GM11168 (cell line): ENCODE results near the gene AMY1A.
"Not testable (repeated sequence)": the region's sequence is repeated elsewhere in the genome, so short reads cannot be mapped to it uniquely, and the experiment has no call there.

Experiments used
- in situ Hi-C: fragments of 300-500 bp; cut with MboI; formaldehyde crosslinking; loops from one replicate; pipeline ENCODE4 v1.12.0; 2022; ENCODE audit warnings: low sequenced_read_pairs; ENCODE audit not compliant: unreplicated experiment

The AMY1A gene

DNA sequence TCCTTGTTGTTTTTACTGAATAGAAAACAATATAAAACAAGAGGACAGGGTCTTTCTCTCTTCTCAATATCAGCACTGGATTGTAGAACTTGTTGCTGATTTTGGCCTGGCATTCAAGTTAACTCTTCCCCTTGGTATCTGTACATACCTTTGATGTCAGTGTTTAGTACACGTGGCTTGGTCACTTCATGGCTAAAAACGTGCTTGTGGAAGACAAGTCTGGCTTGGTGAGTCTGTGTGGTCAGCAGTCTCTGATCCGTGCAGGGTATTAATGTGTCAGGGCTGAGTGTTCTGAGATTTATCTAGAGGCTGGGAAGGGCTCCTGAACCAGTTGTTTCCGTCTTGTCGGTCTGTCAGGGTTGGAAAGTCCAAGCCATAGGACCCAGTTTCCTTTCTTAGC is at the start of gene AMY1A:
Gene AMY1A, plus strand, starts transcription at position 301 of the 400 bp plus-strand sequence. CDS start 571 bp downstream, outside the sequence.
- in situ Hi-C loops, result not testable (repeated sequence)

GRCh38 chr1:103616362-103616761 is 39.2 kb upstream of the AMY1A start:
- in situ Hi-C loops, result no loop called here

- in situ Hi-C loops, result not testable (repeated sequence)
These were observed 38.5 kb upstream of the AMY1A start, which contains the start of gene AMY2A for GRCh38 chr1:103616994-103617477. Gene AMY2A (plus strand): TSS chr1:103617427. CDS start chr1:103617441, 14 bp downstream.

- in situ Hi-C loops, result not testable (repeated sequence)
These were observed 28.1 kb upstream of the AMY1A start for GRCh38 chr1:103627436-103627835.

DNA sequence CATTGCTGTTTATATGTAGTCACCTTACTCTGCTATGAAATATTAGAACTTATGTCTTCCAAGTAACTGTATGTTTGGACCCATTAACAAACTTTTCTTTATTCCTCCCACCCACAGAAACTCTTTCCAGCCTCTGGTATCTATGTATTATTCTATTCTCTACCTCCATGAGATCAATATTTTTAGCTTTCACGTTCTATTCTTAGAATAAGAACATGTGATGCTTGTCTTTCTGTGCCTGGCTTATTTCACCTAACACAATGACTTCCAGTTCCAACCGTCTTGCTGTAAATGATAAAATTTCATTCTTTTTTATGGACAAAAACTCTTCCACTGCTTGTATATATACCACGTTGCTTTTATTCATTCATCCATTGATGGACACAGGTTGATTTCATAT is 14.4 kb upstream of the AMY1A start:
- in situ Hi-C loops, result not testable (repeated sequence)

DNA sequence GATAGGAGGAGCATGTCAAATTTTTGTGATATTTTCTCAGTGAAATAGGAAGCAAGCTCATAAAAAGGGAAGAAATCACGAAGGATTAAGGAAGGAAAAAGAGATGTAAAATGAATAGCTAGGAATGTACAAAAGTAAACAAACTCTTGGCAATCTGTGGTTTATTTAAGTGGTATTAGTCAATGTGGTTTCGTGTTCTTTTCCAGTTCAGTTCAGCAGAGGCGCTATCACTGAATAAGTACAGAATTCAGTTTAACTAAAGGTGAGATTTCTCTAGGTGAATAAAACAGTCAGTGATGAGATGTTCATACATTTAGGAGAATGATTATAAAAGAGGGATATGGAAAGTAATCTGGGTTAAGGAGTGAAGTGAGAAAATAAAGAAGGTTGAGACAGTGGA is 11.7 kb upstream of the AMY1A start:
- in situ Hi-C loops, result not testable (repeated sequence)

- in situ Hi-C loops, result not testable (repeated sequence)
These were observed 5.3 kb upstream of the AMY1A start for GRCh38 chr1:103650305-103650704.

DNA sequence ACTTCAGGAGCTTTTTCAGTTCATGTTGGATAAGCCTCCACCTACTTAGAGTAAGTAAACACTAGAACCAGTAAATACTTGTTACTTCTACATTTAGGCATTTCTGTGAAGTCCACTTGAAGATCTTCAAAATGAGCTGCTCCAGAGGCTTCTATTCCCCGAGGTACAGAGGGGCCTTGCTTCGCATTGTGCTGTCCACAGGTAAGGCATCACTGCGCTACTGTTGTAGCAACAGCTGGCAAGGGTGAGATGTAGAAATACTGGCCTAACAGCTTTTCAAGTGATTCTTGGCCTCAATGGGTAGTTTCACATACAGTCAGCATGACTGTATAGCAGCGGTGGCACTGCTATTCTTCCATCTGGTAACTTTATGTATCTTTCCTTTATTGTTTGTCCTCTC is 4.7 kb upstream of the AMY1A start:
- in situ Hi-C loops, result not testable (repeated sequence)

- in situ Hi-C loops, result not testable (repeated sequence)
These were observed 1.4 kb upstream of the AMY1A start for GRCh38 chr1:103654133-103654532.

GRCh38 chr1:103676335-103676734 is 20.8 kb downstream of the AMY1A start:
- in situ Hi-C loops, result not testable (repeated sequence)

DNA sequence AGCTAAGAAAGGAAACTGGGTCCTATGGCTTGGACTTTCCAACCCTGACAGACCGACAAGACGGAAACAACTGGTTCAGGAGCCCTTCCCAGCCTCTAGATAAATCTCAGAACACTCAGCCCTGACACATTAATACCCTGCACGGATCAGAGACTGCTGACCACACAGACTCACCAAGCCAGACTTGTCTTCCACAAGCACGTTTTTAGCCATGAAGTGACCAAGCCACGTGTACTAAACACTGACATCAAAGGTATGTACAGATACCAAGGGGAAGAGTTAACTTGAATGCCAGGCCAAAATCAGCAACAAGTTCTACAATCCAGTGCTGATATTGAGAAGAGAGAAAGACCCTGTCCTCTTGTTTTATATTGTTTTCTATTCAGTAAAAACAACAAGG is 40.5 kb downstream of the AMY1A start, which contains the start of gene AMY1B:
Gene AMY1B, minus strand, starts transcription at position 101 of the 400 bp plus-strand sequence. CDS start 571 bp downstream, outside the sequence.
- in situ Hi-C loops, result not testable (repeated sequence)

DNA sequence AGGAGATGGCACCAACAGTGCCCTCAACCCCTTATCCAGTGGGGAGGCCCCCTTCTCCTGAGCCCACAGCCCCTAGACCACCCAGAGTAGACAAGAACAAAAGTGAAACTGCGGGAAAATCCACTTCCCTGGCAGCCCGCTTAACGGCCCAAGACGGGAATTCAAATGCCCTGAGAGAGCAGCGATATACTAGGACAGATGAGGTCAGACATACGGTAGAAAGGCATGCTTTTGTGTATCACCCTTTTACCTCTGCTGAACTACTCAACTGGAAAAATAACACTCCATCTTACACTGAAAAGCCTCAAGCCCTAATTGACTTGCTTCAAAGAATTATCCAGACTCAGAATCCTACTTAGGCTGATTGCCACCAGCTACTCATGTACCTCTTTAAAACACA is 41.9 kb downstream of the AMY1A start:
- in situ Hi-C loops, result not testable (repeated sequence)

GRCh38 chr1:103700669-103701068 is 45.1 kb downstream of the AMY1A start:
- in situ Hi-C loops, result not testable (repeated sequence)

- in situ Hi-C loops, result not testable (repeated sequence)
These were observed 45.7 kb downstream of the AMY1A start for GRCh38 chr1:103701256-103701655.

- in situ Hi-C loops, result not testable (repeated sequence)
These were observed 52.1 kb downstream of the AMY1A start for GRCh38 chr1:103707670-103708069.

- in situ Hi-C loops, result not testable (repeated sequence)
These were observed 54.8 kb downstream of the AMY1A start for GRCh38 chr1:103710381-103710780.
